Right hindlimb (tissue), 1 donor: ENCODE measurements around the gene MRGPRE.
"Not testable (repeated sequence)": the region's sequence is repeated elsewhere in the genome, so short reads cannot be mapped to it uniquely, and the experiment has no call there.

Source experiments
- DNase-seq: peaks from one replicate; pipeline ENCODE4 v3.0.0-alpha.2; 2018

Gene MRGPRE, protein sequence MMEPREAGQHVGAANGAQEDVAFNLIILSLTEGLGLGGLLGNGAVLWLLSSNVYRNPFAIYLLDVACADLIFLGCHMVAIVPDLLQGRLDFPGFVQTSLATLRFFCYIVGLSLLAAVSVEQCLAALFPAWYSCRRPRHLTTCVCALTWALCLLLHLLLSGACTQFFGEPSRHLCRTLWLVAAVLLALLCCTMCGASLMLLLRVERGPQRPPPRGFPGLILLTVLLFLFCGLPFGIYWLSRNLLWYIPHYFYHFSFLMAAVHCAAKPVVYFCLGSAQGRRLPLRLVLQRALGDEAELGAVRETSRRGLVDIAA

DNA sequence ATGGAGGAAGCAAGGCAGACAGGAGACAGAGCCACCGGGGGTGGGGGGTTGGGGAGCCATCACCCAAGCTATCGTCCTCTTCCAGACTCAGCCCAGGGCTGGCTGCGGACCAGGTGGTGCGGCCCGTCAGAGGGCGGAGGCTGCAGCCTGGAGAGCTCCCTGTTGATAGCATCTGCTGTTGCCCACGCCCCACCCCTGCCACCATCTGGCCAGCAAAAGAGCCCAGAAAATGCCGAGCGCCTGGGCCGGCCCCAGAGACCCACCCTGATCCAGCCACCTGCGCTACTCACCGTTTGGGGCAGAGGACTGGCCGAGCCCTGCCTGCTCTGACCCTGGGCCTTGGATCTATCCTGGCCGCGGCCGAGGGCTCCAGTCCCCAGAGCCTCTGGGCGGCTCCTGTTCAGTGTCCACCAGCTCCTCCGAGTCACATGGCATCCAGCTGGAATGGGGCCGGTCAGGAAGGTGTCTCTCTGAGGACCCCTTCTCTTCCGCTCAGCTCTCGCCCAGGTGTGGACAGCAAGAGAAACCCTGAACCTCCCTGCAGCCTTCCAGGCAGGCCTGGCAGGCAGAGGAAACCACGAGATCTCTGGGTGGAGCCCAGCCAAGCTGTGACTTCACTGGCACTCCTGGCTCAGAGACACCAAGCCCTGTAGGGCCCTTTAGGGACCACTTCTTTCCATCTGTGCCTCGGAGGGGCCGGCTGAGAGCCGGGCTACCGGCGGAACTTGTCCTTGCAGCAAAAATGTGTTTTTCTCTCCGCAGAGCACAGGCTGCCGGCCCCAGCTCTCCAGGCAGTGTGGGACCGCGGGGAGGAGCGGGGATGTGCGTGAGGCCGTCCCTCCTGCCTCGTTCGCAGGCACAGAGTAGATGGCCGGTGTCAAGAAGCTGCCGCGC lies at the start of gene MRGPRE:
MRGPRE (minus strand) TSS at position 567 of the 894 bp plus-strand sequence. CDS start 3,618 bp downstream, outside the sequence.
- peak; percentile 32 for DNase-seq

DNA sequence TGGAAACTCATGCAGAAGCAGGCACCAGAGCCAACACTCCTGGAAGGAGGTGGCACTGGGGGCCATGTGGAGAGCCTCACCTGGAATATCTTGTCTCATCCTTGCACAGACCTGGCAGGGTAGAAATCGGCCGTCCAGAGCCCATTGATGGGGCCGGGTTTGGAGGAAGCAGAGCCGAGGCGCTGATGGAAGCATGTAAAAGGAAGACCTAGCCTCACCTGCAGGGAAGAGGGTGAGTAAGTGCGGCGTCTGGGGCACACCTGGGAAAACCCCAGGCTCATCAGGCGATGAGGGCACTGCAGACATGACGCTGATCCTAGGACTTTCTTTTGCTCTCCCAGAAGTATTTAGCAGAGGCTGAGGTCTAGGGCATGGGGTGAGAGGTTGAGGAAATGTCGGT lies 48.9 kb upstream of the MRGPRE start:
- DNase-seq, result not testable (repeated sequence)

DNA sequence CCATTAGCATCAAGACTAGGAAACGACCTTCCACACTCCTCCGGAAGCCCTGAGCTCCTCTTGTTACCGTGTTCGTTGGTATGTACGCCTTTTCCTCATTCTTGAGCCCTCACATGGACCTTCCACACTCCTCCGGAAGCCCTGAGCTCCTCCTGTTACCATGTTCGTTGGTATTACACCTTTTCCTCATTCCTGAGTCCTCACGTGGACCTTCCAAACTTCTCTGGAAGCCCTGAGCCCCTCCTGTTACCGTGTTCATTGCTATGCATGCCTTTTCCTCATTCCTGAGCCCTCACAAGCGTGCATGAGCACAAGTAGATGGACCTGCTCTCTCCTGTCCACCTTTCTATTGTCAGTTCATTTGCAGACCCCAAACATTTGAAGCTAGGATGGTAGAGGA lies 48.4 kb upstream of the MRGPRE start:
- DNase-seq, result not testable (repeated sequence)

DNA sequence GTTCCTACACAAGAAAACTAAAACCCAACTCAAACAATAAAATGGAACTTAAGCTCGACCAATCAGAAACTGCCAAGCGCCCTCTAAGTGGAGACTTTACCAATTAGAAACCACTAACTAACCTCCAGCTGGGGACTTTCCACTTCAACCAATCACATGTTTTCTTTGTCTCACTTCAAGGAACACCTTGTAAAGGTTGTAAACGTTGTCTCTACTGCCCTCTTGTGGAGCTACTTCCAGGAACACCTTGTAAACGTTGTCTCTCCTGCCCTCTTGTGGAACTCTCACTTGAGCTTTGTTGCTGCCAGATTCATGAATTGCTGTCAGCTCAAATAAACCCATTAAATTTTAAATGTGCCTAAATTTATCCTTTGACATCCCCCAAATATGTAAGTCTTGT lies 46.7 kb upstream of the MRGPRE start:
- DNase-seq, result not testable (repeated sequence)

DNA sequence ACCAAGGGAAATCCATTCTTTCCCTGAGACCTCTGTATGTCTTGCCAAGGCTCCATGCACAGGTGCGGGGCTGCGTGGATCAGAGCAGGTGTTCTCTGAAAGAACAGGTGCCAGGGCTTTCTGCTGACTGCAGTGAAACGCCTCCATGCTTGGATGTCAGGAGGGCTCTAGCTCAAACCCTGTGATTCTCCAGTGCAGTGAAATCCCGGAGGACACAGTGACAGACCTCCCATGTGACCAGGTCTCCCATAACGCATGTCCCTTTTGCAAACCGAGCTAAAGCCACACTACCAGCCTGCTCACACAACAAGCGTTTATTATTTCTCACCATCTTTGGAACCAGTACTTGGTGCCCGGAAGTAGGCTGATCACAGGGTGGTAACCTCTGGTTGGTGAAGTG lies 41.4 kb upstream of the MRGPRE start:
- DNase-seq, result not testable (repeated sequence)

DNA sequence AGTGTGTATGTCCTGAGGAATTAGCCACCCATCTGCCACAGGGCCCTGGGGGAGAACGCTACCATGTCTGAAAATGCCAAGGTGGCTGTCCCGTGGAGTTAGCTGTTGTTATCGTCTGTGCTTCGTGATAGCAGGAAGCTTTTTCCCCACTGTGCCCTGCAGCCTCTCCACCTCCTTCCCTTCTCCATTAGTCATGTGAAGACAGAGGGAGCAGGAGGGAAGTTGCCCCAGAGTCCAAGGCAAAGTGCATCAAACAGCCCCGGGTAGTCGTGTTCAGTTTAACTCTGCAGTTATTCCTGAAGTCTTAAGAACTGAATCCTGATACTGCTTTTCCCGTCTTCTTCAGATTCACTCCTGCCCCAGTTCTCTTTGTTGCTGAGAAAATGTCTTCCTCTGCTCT lies 30.3 kb upstream of the MRGPRE start:
- DNase-seq, result not testable (repeated sequence)

DNA sequence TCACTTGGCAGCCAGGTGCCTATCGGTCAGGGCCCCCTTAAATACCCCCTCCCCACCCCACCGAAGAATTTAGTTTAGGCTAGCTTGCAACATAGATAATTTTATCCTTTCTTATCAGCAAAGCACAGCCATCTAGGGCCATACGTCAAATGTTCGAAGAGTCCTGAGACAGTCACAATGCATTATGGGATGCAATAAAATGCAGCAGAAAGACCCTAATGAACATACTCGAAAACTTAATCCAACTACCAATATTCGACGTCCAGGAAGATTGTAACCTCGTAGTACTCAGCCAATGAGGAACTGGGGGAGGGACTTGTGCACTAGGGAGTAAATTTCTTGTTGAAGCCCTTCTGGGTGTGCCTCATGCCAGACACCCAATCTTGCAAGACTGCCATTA lies 29.6 kb upstream of the MRGPRE start:
- not testable (repeated sequence) for DNase-seq

DNA sequence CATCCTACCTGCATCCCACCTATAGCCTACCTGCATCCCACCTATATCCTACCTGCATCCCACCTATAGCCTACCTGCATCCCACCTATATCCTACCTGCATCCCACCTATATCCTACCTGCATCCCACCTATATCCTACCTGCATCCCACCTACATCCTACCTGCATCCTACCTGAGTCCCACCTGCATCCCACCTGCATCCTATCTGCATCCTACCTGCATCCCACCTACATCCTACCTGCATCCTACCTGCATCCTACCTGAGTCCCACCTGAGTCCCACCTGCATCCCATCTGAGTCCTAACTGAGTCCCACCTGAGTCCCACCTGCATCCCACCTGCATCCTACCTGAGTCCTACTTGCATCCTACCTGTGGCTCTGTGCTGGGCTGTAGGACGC lies 25.3 kb upstream of the MRGPRE start:
- not testable (repeated sequence) for DNase-seq

DNA sequence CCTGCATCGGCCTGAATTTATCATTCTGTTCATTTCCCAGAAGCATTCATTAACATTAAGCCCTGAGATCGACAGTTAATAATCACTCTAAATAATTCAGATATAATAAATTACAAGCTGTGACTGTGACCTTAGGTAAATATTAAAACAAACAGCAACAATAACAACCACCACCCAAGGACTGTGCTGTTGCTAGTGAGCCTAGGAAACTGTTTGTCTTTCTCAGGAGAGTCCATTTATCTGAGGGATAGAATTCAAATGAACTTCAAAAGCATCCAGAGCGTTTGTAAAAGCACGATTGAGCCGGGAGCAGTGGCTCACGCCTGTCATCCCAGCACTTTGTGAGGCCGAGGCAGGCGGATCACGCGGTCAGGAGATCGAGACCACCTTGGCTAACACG lies 23.0 kb upstream of the MRGPRE start:
- not testable (repeated sequence) for DNase-seq

DNA sequence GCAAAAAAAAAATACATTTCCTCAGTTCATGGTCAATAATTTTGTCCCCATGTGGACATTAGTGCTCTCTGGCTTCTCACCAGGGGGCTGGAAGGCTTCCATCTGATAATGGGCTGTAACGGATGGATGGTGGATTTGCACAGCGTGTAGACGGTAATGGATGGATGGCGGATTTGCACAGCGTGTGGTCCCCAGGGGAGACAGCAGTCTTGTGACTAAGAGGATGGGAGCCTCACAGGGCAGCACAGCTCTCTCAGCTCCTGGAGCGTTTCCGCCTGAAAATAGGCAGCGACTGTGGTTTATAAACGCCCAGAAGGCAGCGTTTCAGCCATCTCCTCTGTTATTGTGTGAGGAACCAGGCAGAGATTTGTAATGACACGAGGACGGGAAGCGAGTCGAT lies 22.6 kb upstream of the MRGPRE start:
- DNase-seq, result not testable (repeated sequence)

DNA sequence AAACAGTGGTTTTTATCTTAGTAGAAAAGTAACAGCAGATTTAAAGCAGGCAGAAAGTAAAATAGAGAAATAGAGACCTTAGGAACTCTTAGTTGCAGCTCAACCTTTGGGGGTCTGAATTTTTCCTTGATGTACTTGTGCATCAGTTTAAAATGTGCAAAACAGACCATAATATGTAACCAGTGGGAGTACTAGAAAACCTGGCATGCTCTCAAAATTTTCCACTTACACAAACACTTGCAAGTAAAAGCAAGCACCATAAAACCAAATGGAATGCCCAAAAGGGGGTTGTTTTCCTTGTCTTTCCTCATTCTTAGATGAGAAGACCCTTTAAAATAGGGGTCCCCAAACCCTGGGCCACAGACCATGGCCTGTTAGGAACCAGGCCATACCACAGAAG lies 12.9 kb upstream of the MRGPRE start:
- DNase-seq, result no peak

DNA sequence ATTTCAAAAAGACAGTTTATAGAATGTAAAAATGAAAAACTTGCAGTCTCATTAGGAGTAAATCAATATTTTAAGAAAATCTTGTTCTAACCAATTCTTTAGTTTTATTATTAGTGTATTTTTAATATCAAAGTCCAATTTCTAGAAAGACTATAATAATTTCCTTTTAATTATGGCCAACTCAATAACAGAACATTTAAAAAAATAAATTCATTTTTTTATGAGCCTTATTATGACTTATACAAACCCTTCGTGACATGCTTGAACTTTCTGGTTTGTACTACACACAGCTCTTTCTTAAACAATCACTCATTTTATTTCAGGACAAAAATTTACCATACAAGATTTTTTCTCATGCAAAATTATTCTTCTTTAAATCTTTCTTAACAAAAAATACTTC lies 11.7 kb upstream of the MRGPRE start:
- DNase-seq, result no peak

DNA sequence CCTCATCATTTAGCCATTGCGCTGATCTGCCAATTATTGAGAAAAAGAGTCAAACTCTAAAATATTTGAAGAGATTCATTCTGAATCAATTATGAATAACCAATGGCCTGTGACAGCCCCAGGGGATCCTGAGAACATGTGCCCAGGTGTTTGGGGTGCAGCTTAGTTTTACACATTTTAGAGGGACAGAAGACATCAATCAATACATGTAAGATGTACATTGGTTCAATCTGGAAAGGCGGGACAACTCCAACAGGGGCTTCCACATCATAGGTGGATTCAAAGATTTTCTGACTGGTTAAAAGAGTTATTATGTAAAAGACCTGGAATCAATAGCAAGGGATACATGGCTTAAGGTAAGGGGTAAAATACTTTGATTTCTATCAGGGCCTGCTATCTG lies 4.9 kb upstream of the MRGPRE start:
- no peak for DNase-seq

DNA sequence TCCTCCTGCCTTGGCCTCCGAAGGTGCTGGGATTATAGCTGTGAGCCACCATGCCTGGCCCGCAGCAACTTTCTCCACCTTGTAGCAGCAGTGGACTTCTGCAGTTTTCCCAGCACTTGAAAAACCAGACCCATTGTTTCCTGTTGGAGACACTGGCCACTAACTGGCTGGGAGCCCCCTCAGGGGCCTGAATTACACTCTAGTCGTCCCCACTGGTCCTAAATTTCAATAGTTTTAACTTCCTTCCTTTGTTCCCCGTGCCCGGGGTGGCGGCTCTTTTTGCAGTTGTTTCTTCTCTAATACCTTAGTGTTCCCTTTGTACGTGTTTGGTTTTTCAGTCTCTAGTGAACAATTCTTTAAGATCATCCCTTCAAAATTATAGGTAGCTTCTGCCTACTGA lies 2.6 kb upstream of the MRGPRE start:
- no peak for DNase-seq

DNA sequence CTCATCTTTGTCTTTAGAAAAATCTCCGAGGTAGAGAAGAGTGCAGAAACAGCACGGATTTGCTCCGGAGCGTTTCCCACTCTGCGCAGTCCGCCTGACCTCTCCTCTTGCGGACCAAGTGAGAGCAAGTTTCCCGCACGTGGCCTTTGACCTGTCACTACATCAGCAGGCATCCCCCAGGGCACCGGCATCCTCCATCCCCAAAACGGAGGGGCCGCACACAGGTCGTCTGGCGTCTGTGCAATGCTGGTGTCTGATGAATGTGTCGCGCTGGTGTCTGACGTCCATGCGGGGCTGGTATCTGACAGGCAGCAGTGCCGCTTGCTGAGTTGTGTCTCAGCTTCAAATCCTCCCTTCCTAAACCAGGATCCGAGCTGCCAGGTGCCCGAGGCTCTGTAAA lies 739 bp upstream of the MRGPRE start:
- DNase-seq, result no peak

DNA sequence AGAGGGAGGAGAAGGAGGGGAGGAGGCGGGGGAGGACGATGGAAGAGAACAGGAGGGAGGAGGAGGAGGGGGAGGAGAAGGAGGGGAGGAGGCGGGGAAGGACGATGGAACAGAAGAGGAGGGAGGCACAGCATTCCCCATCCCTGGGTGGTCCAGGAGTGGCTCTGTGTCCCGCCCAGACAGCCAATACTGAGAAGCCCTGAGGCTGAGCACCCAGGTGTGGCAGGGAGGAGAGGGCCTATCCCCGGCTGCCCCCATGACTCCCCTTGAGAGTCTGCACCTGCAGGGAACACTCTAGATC lies 717 bp downstream of the MRGPRE start:
- DNase-seq, result no peak

DNA sequence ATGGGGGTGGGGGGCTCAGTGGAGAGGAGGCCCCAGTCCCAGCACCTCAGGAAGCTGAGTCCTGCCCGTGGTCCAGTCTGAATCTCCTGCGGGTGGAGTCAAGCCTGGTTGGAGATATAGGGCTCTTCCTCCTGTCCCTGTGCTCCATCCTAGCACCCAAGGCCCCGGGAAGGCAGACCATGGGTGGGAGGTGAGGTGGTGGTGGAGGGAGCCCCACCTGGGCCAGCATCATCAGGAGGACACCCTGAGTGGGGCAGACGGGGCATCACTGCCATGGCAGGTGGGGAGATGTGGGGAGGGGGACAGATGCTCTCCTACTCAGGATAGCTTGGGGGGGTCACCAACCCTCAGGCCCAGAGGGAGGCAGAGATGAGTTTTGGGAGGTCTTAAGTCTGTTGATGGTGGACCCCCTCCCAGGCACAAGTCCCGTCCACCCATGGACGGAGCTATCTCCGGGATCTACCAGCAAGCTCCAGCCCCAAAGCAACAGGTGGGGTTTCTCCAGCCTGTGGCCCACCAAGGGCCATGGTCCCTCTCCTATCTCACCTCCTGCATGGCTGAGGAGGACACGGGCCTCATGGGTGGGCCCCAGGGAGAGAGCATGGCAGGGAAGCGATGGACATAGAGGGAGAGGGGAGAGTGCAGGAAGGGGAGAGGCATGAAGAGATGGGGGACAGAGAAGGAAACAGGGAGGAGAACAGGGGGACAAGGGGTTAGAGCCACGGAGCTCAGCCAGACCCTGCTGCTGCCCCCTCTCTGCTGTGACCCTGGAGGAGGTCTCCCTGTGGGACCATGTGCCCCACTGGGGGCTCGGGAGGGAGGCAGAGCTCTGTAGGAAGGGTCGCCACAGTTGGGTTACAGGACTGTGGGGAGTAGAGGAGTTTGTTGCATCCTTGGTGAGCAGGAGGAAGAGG lies 1.3 kb downstream of the MRGPRE start:
- DNase-seq, result no peak

DNA sequence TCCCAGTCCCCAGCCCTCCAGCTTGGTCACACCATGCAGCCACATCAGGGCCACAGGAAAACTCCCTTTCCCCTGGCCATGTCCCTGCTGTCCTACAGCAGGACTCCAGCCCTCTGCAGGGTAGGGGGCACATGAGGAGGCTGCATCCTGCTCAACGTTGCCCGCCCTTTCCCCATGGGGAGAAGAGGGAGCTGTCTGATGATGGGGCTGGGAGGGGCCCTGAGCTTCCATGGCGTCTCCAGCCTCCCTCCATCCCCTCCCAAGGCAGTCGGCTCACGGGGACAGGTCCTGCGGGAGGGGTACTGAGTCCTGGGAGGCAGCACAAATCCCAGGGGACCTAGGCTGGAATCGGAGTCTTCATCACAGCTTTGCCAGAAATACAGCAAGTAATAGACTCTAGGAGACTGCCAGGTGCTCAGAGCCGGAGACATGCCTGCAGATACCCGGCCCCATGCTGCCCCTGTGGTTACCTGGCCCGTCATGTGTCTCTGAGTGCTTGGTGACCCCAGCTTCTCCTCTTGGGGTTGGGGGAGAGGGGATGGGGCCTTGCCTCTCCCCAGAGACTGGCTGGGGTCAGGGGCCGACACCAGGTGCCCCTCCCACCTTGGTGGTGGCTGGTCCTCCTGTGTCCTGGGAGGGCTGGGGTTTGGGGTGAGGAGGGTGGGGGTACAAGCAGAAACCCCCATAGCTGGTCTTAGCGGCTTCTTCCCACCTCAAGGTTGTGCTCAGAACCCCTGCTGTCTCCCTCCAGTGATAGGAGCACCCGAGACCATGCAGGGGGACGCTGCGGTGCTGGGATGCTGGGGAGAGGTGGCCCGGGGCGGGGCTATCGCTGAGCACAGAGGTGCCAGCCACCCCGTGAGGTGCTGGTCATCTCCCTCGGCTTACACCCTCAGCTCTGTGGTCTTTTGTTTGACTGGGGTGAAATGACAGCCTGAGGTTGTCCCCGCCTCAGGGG lies 2.3 kb downstream of the MRGPRE start:
- peak; percentile 15 for DNase-seq

DNA sequence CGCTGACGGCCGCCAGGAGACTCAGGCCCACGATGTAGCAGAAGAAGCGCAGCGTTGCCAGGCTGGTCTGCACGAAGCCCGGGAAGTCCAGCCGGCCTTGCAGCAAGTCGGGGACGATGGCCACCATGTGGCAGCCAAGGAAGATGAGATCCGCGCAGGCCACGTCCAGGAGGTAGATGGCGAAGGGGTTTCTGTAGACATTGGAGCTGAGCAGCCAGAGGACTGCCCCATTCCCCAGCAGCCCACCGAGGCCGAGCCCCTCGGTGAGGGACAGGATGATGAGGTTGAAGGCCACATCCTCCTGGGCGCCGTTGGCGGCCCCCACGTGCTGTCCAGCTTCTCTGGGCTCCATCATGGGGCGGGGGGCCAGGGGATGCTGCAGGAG lies 3.8 kb downstream of the MRGPRE start:
- no peak for DNase-seq

DNA sequence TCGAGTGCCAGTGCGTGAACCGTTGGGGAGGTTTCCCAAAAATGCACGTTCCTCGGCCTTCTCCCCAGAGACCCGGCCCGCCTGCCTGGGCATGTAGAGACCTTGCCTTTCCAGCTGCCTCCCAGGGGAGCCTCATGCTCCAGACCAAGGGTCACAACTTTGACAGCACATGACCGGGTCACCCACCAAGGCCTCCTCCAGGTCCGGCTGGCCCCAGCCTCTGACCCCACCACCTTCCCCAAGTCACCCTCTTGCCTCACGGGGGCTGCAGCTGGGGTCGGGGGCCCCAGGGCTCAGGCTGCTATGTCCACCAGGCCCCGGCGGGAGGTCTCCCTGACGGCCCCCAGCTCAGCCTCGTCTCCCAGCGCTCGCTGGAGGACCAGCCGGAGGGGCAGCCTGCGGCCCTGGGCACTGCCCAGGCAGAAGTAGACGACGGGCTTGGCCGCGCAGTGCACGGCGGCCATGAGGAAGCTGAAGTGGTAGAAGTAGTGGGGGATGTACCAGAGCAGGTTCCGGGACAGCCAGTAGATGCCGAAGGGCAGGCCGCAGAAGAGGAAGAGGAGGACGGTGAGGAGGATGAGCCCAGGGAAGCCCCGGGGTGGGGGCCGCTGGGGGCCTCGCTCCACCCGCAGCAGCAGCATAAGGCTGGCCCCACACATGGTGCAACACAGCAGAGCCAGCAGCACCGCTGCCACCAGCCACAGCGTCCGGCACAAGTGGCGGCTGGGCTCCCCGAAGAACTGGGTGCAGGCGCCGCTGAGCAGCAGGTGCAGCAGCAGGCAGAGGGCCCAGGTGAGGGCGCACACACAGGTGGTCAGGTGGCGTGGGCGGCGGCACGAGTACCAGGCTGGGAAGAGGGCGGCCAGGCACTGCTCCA lies 4.4 kb downstream of the MRGPRE start:
- no peak for DNase-seq
